Putamen (tissue), 1 donor: Measurements from ENCODE around the gene FAM170B.

Experiments used
- DNase-seq: peaks from one replicate; pipeline ENCODE4 v3.0.0-alpha.2; 2016; ENCODE audit warnings: low spot score

The FAM170B gene

DNA sequence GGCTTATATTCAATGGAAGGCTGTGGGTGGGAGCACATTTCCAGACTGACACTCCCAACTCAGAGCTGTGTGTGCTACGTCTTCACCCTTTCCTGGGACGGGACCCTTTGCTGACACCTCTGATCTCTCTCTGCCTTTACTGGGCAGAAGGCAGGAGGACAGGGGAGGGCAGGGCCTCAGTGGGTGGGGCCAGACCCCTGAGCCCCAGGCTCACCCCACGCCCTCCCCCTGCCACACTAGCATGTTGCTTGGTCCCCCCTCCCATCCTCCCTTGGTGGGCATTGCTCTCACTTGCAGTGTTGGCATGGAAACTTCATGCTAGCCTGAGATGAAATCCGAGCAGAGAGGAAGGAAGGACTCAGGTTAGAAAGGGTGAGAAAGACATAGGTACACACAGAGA, 36.0 kb upstream of the FAM170B start:
- no peak for DNase-seq

GRCh38 chr10:49168831-49169500, 35.1 kb upstream of the FAM170B start:
- no peak for DNase-seq

- no peak for DNase-seq
These were observed 34.3 kb upstream of the FAM170B start for GRCh38 chr10:49168171-49168540.

GRCh38 chr10:49167425-49168170, 33.8 kb upstream of the FAM170B start:
- DNase-seq = no peak

- DNase-seq = no peak
These were observed 32.9 kb upstream of the FAM170B start for GRCh38 chr10:49166484-49167400.

DNA sequence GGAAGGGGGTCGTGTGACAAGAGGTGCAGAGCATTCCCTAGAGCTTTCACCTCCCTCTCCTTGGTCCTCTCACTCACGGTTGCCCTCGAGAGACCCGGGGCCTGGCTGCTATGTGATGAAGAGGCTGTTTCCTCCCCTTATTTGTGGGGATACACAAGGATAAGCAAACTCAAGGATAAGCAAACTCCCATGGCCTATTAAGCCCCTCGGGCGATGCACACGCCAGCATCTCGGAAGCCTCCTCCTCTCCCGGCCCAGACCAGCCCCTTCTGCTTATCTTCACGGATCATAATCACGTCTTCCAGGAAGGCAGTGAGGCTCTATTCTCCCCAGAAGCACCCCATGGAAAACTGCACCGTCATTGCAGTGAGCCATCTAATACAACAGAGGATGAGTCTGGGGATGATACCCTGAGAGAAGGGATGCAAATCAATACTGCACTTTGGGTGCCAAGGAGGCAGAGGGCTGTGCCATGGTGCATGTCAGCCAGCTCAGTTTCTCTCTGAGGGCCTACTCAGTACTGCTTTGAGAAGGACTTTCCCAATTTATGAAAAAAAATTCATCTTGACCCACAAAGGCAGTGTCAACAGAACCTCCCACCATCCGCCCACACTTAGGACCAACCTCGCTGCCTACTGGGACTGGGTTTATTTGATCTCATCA, 32.1 kb upstream of the FAM170B start:
- DNase-seq = no peak

GRCh38 chr10:49165259-49165658, 31.4 kb upstream of the FAM170B start:
- DNase-seq = no peak

- no peak for DNase-seq
These were observed 30.9 kb upstream of the FAM170B start for GRCh38 chr10:49164559-49165188.

- no peak for DNase-seq
These were observed 29.9 kb upstream of the FAM170B start for GRCh38 chr10:49163741-49164140.

GRCh38 chr10:49162761-49163310, 29.0 kb upstream of the FAM170B start:
- no peak for DNase-seq

DNA sequence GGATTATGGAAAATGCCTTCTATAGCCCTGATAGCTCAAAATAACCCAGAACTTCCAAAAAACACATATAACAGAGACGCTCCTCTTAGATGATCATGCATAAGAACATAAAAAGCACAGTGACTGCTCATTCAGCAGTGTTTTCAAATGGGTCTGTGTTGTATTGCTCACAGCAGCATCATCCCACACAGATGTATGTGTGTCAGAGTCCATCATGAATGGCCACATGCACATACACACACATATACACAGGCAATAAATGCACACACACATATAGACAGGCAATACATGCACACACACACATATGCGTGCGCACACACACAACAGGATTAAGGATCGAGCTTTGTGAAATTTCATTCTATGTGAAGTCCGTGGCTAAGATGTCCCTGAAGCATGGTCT, 28.2 kb upstream of the FAM170B start:
- no peak for DNase-seq

- DNase-seq = peak; percentile 34
These were observed 27.7 kb upstream of the FAM170B start for GRCh38 chr10:49161411-49161997.

DNA sequence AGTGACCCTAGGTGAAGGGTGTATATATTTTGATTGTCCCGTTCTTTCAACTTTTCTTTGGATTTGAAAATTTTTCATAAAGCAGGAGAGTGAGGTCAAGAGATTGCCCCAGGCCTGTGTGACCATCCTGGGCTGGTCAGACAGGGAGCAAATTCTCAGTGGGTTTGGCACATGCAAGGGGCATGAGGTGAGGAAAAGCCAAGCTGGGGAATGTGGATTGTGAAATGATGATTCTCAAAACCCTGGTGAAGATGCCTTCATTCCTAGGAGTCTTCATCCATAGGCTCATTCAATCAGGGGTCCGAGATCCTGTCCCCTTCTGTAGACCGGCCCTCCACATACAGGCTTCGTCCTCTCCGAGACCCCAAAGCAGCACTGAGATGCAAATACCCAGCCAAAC, 27.0 kb upstream of the FAM170B start:
- DNase-seq = no peak

DNA sequence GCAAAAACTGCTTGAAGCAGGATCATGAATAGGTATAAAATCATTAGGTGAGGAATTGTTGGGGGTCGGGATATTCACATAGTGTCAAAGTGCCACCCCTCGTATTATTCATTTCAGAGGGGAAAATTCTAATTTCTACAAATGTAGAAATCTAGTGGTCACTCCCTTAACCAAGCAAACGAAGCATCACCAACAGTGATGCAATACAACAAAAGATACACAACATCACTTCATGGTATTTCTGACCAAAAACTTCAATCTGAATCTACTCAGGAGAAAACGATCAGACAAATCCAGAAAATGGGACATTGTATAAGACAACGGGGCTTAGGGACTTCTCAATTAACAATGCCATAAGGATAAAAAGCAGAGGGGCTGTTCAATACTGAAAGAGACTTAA, 26.3 kb upstream of the FAM170B start:
- DNase-seq = no peak

DNA sequence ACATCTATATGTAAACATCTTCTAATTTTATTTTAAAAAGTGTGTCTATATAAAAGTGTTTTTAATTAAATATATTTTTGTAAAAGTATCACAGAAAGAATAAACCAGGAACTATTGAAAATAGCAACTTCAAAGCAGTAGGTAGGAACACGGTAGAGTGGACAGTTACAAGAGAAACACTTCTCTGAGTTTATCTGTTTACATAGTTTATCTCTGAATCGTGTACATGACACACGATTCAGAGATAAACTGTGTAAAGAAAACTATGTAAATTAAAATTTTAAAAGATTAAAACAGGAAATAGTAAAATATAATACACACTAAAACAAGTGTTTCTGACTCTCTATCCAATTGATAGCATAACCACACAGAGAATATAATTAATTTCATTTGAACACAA, 25.1 kb upstream of the FAM170B start:
- no peak for DNase-seq

DNA sequence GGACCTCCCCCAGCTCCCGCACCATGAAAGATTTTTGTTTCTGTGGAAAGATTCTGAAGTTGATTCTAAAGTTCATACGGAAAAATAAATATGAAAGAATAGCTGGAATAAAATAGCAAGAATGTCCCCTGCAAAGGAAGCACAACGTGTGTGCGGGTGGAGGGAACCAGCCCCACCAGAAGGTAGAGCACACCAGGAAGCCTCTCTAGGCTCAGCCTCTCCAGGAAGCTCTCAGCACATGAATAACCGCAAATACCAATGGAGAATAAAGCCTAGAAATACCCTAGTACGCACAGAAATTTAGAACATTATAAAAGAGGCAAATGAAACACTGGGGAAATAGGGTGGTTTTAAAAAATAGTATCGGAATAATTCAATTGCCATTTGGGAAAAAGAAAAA, 24.6 kb upstream of the FAM170B start:
- no peak for DNase-seq

GRCh38 chr10:49157229-49157628, 23.4 kb upstream of the FAM170B start:
- DNase-seq = no peak

- no peak for DNase-seq
These were observed 20.8 kb upstream of the FAM170B start for GRCh38 chr10:49154641-49155040.

- no peak for DNase-seq
These were observed 20.1 kb upstream of the FAM170B start for GRCh38 chr10:49153971-49154370.

GRCh38 chr10:49153115-49153514, 19.3 kb upstream of the FAM170B start:
- DNase-seq = no peak

DNA sequence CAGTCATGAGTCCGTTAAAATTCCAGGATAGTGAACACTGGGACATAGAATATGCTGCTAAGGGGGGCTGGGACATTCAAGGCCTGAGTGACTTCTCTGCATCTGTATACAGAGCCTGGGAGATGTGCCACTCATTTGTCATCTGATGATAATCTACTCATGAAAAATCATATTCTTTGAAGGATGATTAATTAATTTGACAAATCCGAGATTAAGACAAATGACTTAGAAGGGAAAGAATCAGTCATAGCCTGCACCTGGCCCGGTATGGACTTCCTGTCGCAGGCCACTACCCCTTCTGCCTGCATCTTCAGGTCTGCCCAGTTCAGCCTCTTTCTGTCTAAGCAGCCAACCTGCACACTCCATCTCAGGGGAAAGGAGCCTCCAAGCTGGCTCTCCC, 18.8 kb upstream of the FAM170B start:
- DNase-seq = no peak
